ENCODE data around the gene CLPX.
"Not testable (repeated sequence)": the region's sequence is repeated elsewhere in the genome, so short reads cannot be mapped to it uniquely, and the experiment has no call there.

The CLPX gene

GRCh38 chr15:65184868-65185717 lies at the start of gene CLPX:
TSS of gene CLPX (minus strand) at chr15:65185342. CDS start at chr15:65185153, 189 bp downstream.
- DNase-seq, result peak; percentile 90
- Histone ChIP-seq H3K36me3 (peaks cover under 1% of the 10 kb centered on the region), H3K4me3 (ENCODE audit: low read depth, low read length) (peak within 1 kb of the TSS; percentile 86), H3K27me3 (ENCODE audit: insufficient read depth, low read depth, severe bottlenecking) (no peaks in the 10 kb centered on the region), H3K27ac (peak within 1 kb of the TSS; percentile 89), H3K9me3 (ENCODE audit: severe bottlenecking) (no peaks in the 10 kb centered on the region)
- TF ChIP-seq CTCF (IDR thresholded peaks at IDR 0.05; ENCODE audit: low read depth, low read length), result no peak

- Histone ChIP-seq H3K4me3 (ENCODE audit: low read depth, low read length) (no peak overlapping the region), H3K27me3 (ENCODE audit: insufficient read depth, low read depth, severe bottlenecking) (no peaks in the 10 kb centered on the region), H3K27ac (no peak overlapping the region), H3K9me3 (ENCODE audit: severe bottlenecking) (no peaks in the 10 kb centered on the region), H3K36me3 (no peaks in the 10 kb centered on the region)
- TF ChIP-seq CTCF (IDR thresholded peaks at IDR 0.05; ENCODE audit: low read depth, low read length), result no peak
- DNase-seq, result no peak
Measured at GRCh38 chr15:65233696-65234095, 48.6 kb upstream of the CLPX start.

- Histone ChIP-seq H3K4me3 (ENCODE audit: low read depth, low read length) (no peak overlapping the region), H3K9me3 (ENCODE audit: severe bottlenecking) (no peaks in the 10 kb centered on the region), H3K27ac (no peak overlapping the region), H3K27me3 (ENCODE audit: insufficient read depth, low read depth, severe bottlenecking) (no peaks in the 10 kb centered on the region), H3K36me3 (no peaks in the 10 kb centered on the region)
- no peak for TF ChIP-seq CTCF (IDR thresholded peaks at IDR 0.05; ENCODE audit: low read depth, low read length)
- no peak for DNase-seq
Measured at GRCh38 chr15:65232520-65232919, 47.4 kb upstream of the CLPX start.

- DNase-seq, result no peak
- no peak overlapping the region for H3K4me3 ChIP-seq (ENCODE audit: low read depth, low read length)
- H3K36me3 ChIP-seq, result no peaks in the 10 kb centered on the region
Measured at GRCh38 chr15:65231306-65231705, 46.2 kb upstream of the CLPX start.

GRCh38 chr15:65226901-65227300 lies 41.8 kb upstream of the CLPX start:
- not testable (repeated sequence) for H3K4me3 ChIP-seq (ENCODE audit: low read depth, low read length); H3K27ac ChIP-seq; H3K27me3 ChIP-seq (ENCODE audit: insufficient read depth, low read depth, severe bottlenecking); DNase-seq; H3K9me3 ChIP-seq (ENCODE audit: severe bottlenecking); H3K36me3 ChIP-seq

More at GRCh38 chr15:65231306-65231705, 46.2 kb upstream of the CLPX start:
- no peaks in the 10 kb centered on the region for H3K9me3 ChIP-seq (ENCODE audit: severe bottlenecking)
- H3K27me3 ChIP-seq (ENCODE audit: insufficient read depth, low read depth, severe bottlenecking), result no peaks in the 10 kb centered on the region
- no peak overlapping the region for H3K27ac ChIP-seq
- no peak for TF ChIP-seq CTCF (IDR thresholded peaks at IDR 0.05; ENCODE audit: low read depth, low read length)

GRCh38 chr15:65226221-65226620 lies 41.1 kb upstream of the CLPX start:
- no peak for TF ChIP-seq CTCF (IDR thresholded peaks at IDR 0.05; ENCODE audit: low read depth, low read length)

More at GRCh38 chr15:65226221-65226620, 41.1 kb upstream of the CLPX start:
- no peaks in the 10 kb centered on the region for H3K36me3 ChIP-seq
- H3K27ac ChIP-seq, result no peak overlapping the region
- H3K4me3 ChIP-seq (ENCODE audit: low read depth, low read length), result no peak overlapping the region
- no peaks in the 10 kb centered on the region for H3K9me3 ChIP-seq (ENCODE audit: severe bottlenecking)
- H3K27me3 ChIP-seq (ENCODE audit: insufficient read depth, low read depth, severe bottlenecking), result no peaks in the 10 kb centered on the region
- DNase-seq, result no peak

All from WERI-Rb-1 (cell line).